C4-2B (cell line): ENCODE data around the gene TRAF2.

Experiments used
- CTCF ChIP-seq: fragments of 450-650 bp; conservative IDR thresholded peaks from 2 replicates; pipeline ENCODE4 v1.5.1; 2017; ENCODE audit warnings: mild to moderate bottlenecking
- ZFX ChIP-seq: fragments of 450-650 bp; IDR thresholded peaks from 2 replicates; pipeline ENCODE4 v1.6.1; 2017

GRCh38 chr9:136964171-136964689, 77.9 kb downstream of the TRAF2 start:
- no peak for TF ChIP-seq CTCF
- TF ChIP-seq ZFX = no peak
